Subcutaneous abdominal adipose tissue (tissue), 5 donors: ENCODE results near the gene LARGE2.

ENCODE experiments used
- H3K27ac ChIP-seq: one replicate; pipeline ENCODE4 v1.7.0; 2013; ENCODE audit warnings: low read depth, mild to moderate bottlenecking, inconsistent platforms, low read length, moderate library complexity
- H3K27me3 ChIP-seq, 5 donors: one replicate each; pipeline ENCODE4 v1.7.0; 2013; ENCODE audit warnings: low read length in 5 of 5, inconsistent platforms in 1 of 5; ENCODE audit not compliant: control insufficient read depth in 5 of 5, insufficient read depth in 4 of 5
- H3K36me3 ChIP-seq, 5 donors: one replicate each; pipeline ENCODE4 v1.7.0; 2013; ENCODE audit warnings: low read length in 5 of 5; ENCODE audit not compliant: control insufficient read depth in 5 of 5, insufficient read depth in 5 of 5
- H3K4me1 ChIP-seq, 5 donors: one replicate each; pipeline ENCODE4 v1.7.0; 2013; ENCODE audit warnings: low read length in 5 of 5, mild to moderate bottlenecking in 3 of 5, moderate library complexity in 1 of 5; ENCODE audit not compliant: control insufficient read depth in 5 of 5, insufficient read depth in 5 of 5
- H3K4me3 ChIP-seq, 5 donors: one replicate each; pipeline ENCODE4 v1.7.0; 2013; ENCODE audit warnings: low read length in 5 of 5, low read depth in 1 of 5
- H3K9ac ChIP-seq, 5 donors: one replicate each; pipeline ENCODE4 v1.7.0; 2013; ENCODE audit warnings: low read length in 5 of 5, mild to moderate bottlenecking in 4 of 5, moderate library complexity in 3 of 5
- H3K9me3 ChIP-seq, 5 donors: one replicate each; pipeline ENCODE4 v1.7.0; 2013; ENCODE audit warnings: low read length in 5 of 5; ENCODE audit not compliant: control insufficient read depth in 5 of 5
- donor health status: healthy.
- donor health status: healthy.
- donor health status: healthy.
- donor health status: healthy.
- donor health status: healthy.

Gene LARGE2

GRCh38 chr11:45927684-45928413 is 5.4 kb downstream of the LARGE2 start:
- Histone ChIP-seq H3K4me1 (peaks cover 0 to 14% (median 11%) of the 10 kb centered on the region in 5 donors), H3K9ac (no peak overlapping the region), H3K4me3 (no peak overlapping the region), H3K27ac (no peak overlapping the region), H3K36me3 (peaks cover 0 to 13% (median 11%) of the 10 kb centered on the region in 5 donors), H3K27me3 (peaks cover 14 to 21% (median 17%) of the 10 kb centered on the region in 5 donors), H3K9me3 (no peaks in the 10 kb centered on the region)

DNA sequence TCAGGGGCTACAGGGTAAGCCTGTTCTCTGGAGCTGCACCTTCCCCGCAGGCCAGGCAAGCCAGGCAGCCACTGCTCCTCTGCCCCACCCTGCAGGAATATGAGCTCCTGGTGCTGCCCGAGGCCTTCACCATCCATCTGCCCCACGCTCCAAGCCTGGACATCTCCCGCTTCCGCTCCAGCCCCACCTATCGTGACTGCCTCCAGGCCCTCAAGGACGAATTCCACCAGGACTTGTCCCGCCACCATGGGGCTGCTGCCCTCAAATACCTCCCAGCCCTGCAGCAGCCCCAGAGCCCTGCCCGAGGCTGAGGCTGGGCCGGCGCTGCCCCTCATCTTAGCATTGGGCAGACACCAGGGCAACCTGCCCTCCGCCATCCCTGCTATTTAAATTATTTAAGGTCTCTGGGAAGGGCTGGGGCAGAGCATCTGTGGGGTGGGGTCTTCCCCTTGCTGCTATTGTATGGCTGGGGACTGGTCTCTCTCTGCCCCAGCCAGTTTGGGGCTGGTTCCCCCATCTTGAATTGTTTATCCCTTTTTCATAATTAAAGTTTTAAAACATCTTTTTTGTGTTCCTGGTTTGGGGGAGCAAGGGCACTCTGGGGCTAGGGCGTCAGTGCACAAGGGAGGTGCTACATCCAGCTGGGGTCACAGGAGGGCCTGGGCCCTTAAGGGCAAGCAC is 6.2 kb downstream of the LARGE2 start:
- H3K9me3 ChIP-seq: no peaks in the 10 kb centered on the region
- no peak overlapping the region for H3K9ac ChIP-seq
- H3K27me3 ChIP-seq: peaks cover 8 to 16% (median 10%) of the 10 kb centered on the region in 5 donors
- no peak overlapping the region for H3K4me3 ChIP-seq
- peaks cover 0 to 21% (median 18%) of the 10 kb centered on the region in 5 donors for H3K36me3 ChIP-seq
- peaks cover 0 to 9% (median 5%) of the 10 kb centered on the region in 5 donors for H3K4me1 ChIP-seq
- no peak overlapping the region for H3K27ac ChIP-seq

- Histone ChIP-seq H3K27ac (no peak overlapping the region), H3K9ac (no peak overlapping the region)
Observed at GRCh38 chr11:45929486-45930030, 7.1 kb downstream of the LARGE2 start.

GRCh38 chr11:45930031-45930794 is 7.8 kb downstream of the LARGE2 start:
- Histone ChIP-seq H3K27ac (no peak overlapping the region), H3K4me3 (no peak overlapping the region), H3K9ac (no peak overlapping the region), H3K27me3 (peaks cover 7 to 12% (median 9%) of the 10 kb centered on the region in 5 donors), H3K4me1 (peaks cover 0 to 9% (median 5%) of the 10 kb centered on the region in 5 donors), H3K9me3 (no peaks in the 10 kb centered on the region), H3K36me3 (peaks cover 0 to 37% (median 34%) of the 10 kb centered on the region in 5 donors)

More at GRCh38 chr11:45929486-45930030, 7.1 kb downstream of the LARGE2 start:
- Histone ChIP-seq H3K27me3 (peaks cover 8 to 12% (median 9%) of the 10 kb centered on the region in 5 donors), H3K4me3 (no peak overlapping the region), H3K36me3 (peaks cover 0 to 30% (median 27%) of the 10 kb centered on the region in 5 donors), H3K4me1 (peaks cover 0 to 9% (median 5%) of the 10 kb centered on the region in 5 donors), H3K9me3 (no peaks in the 10 kb centered on the region)

- Histone ChIP-seq H3K27ac (no peak overlapping the region), H3K9ac (no peak overlapping the region), H3K4me1 (peaks cover 0 to 9% (median 5%) of the 10 kb centered on the region in 5 donors), H3K27me3 (peaks cover 3 to 9% (median 5%) of the 10 kb centered on the region in 5 donors), H3K36me3 (peaks cover 4 to 45% (median 41%) of the 10 kb centered on the region in 5 donors), H3K9me3 (no peaks in the 10 kb centered on the region), H3K4me3 (no peak overlapping the region)
Observed at GRCh38 chr11:45930951-45931570, 8.6 kb downstream of the LARGE2 start.

GRCh38 chr11:45931739-45932138 is 9.3 kb downstream of the LARGE2 start:
- Histone ChIP-seq H3K36me3 (peaks cover 8 to 51% (median 47%) of the 10 kb centered on the region in 5 donors), H3K9me3 (no peaks in the 10 kb centered on the region), H3K4me3 (no peak overlapping the region), H3K27me3 (peaks cover 0 to 2% (median 0%) of the 10 kb centered on the region in 5 donors), H3K9ac (peak overlapping the region in 1 of 5 donors; percentile 7), H3K4me1 (peaks cover 0 to 9% (median 5%) of the 10 kb centered on the region in 5 donors), H3K27ac (no peak overlapping the region)

- Histone ChIP-seq H3K4me3 (no peak overlapping the region), H3K4me1 (peaks cover 0 to 9% (median 5%) of the 10 kb centered on the region in 5 donors), H3K27me3 (no peaks in the 10 kb centered on the region), H3K27ac (no peak overlapping the region), H3K9ac (peak overlapping the region in 1 of 5 donors; percentile 7), H3K36me3 (peaks cover 11 to 55% (median 49%) of the 10 kb centered on the region in 5 donors), H3K9me3 (no peaks in the 10 kb centered on the region)
Observed at GRCh38 chr11:45932217-45932616, 9.8 kb downstream of the LARGE2 start.

DNA sequence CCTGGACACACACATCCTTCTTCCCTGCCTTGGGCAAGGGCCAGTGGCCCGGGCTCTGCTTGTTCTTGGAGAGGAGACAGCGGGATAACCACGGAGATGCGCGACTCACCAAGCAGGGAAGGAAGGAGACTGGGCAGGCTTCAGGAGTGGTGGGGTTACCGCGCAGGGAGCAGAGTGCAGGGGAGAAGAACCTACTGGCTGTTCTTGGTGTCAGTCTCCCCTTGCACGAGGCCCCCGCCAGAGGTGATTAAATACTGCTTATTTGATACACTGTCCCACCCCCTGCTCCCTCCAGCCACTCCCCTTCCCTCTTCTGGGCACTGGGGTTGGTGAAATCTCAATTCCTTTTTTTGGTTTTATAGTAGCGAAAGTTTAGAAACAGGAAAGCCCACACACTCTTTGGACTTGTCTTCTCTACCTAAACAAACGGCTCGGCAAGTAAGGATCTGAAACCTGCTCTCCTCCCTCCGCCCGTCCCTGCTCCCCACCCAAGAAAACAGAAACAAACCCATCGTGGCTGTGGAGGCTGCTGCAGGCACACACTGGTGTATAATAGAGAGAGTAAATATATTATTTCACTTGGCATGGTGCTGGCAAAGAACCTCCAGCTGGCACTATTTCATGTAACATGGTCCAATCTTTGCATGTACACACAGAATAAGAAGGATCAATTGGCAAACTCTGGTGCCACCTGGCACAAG is 10.8 kb downstream of the LARGE2 start:
- Histone ChIP-seq H3K27me3 (no peaks in the 10 kb centered on the region), H3K36me3 (peaks cover 11 to 66% (median 56%) of the 10 kb centered on the region in 5 donors), H3K9me3 (no peaks in the 10 kb centered on the region), H3K27ac (no peak overlapping the region), H3K4me1 (peaks cover 0 to 9% (median 5%) of the 10 kb centered on the region in 5 donors), H3K4me3 (no peak overlapping the region), H3K9ac (no peak overlapping the region)
